Ramos (cell line): ENCODE data around the gene OAF.
"Not testable (repeated sequence)": the region's sequence is repeated elsewhere in the genome, so short reads cannot be mapped to it uniquely, and the experiment has no call there.

Experiments used
- in situ Hi-C: fragments of 300-500 bp; cut with MboI; formaldehyde crosslinking; loops from one replicate; pipeline ENCODE4 v1.14.3; 2022; ENCODE audit warnings: low sequenced_read_pairs; ENCODE audit not compliant: unreplicated experiment

OAF gene

GRCh38 chr11:120259241-120259640, 48.4 kb downstream of the OAF start:
- in situ Hi-C loops = no loop called here

GRCh38 chr11:120259988-120260565, 49.2 kb downstream of the OAF start:
- in situ Hi-C loops = no loop called here

- in situ Hi-C loops = no loop called here
Measured at GRCh38 chr11:120260616-120261015, 49.8 kb downstream of the OAF start.

GRCh38 chr11:120261321-120261720, 50.5 kb downstream of the OAF start:
- in situ Hi-C loops = no loop called here

GRCh38 chr11:120261931-120262330, 51.1 kb downstream of the OAF start:
- in situ Hi-C loops = no loop called here

GRCh38 chr11:120267319-120267718, 56.5 kb downstream of the OAF start:
- in situ Hi-C loops = no loop called here

GRCh38 chr11:120268686-120269085, 57.9 kb downstream of the OAF start:
- in situ Hi-C loops = no loop called here

GRCh38 chr11:120270386-120270785, 59.6 kb downstream of the OAF start:
- in situ Hi-C loops = no loop called here

GRCh38 chr11:120271672-120272071, 60.8 kb downstream of the OAF start:
- in situ Hi-C loops = no loop called here

GRCh38 chr11:120272303-120272702, 61.5 kb downstream of the OAF start:
- in situ Hi-C loops = no loop called here

- in situ Hi-C loops = no loop called here
Measured at GRCh38 chr11:120273432-120273831, 62.6 kb downstream of the OAF start.

GRCh38 chr11:120273956-120274355, 63.1 kb downstream of the OAF start:
- in situ Hi-C loops = not testable (repeated sequence)

- in situ Hi-C loops = no loop called here
Measured at GRCh38 chr11:120279502-120279901, 68.7 kb downstream of the OAF start.
